SK-N-SH (cell line): ENCODE measurements around the gene IL13RA1. TPM values are rescaled to one million over a fixed set of nuclear protein-coding genes. Genes with fewer than 3 reads are reported as not detected.

Source experiments
- CTCF ChIA-PET: fragments of 300-600, 350-600 bp; formaldehyde crosslinking; extraction: SDS; loops from one replicate; lab custom pipeline; 2021; lab: Yijun Ruan, JAX
- POLR2A ChIA-PET: fragments of 350-600 bp; sonication (Branson Sonifier 250); formaldehyde crosslinking; extraction: SDS; loops from one replicate; lab custom pipeline; 2020; ENCODE audit warnings: antibody characterized with exemption, inconsistent platforms; lab: Yijun Ruan, JAX
- DNase-seq: peaks from one replicate; pipeline ENCODE4 v3.0.0; 2012
- H2AFZ ChIP-seq: fragments of 200-600 bp; sonication (generic); 2 replicates; pipeline ENCODE4 v1.8.1; 2016; ENCODE audit warnings: antibody characterized with exemption, mild to moderate bottlenecking, low read depth
- H3F3A ChIP-seq: fragments of 200-600 bp; sonication (generic); replicated peaks from 2 replicates; pipeline ENCODE3; 2016; ENCODE audit warnings: antibody characterized with exemption, mild to moderate bottlenecking; ENCODE audit not compliant: insufficient read depth
- H3K27ac ChIP-seq, 2 experiments: fragments of 200-500 bp in 1 of 2; fragments of 200-600 bp in 1 of 2; sonication (Bioruptor generic) in 1 of 2; sonication (generic), shearing (Covaris generic) in 1 of 2; 2 replicates each; pipeline versions ENCODE4 v1.5.1 to v1.6.1; 2014 to 2016; ENCODE audit warnings: low read depth in 2 of 2, inconsistent platforms in 1 of 2, low read length in 1 of 2, mild to moderate bottlenecking in 1 of 2, mixed read lengths in 1 of 2
- H3K27me3 ChIP-seq: fragments of 200-600 bp; sonication (generic), shearing (Covaris generic); 2 replicates; pipeline ENCODE4 v1.6.1; 2016; ENCODE audit warnings: mixed run types; ENCODE audit not compliant: insufficient read depth
- H3K36me3 ChIP-seq, 2 experiments: fragments of 200-500 bp in 1 of 2; fragments of 200-600 bp in 1 of 2; sonication (Bioruptor generic) in 1 of 2; sonication (generic) in 1 of 2; replicated peaks in 1 of 2; 2 replicates each; pipeline versions ENCODE3 to v1.5.1; 2014 to 2016; ENCODE audit warnings: low read length in 1 of 2, mild to moderate bottlenecking in 1 of 2; ENCODE audit not compliant: insufficient read depth in 2 of 2, control insufficient read depth in 1 of 2
- H3K4me1 ChIP-seq, 2 experiments: fragments of 200-500 bp in 1 of 2; fragments of 200-600 bp in 1 of 2; sonication (Bioruptor generic) in 1 of 2; sonication (generic), shearing (Covaris generic) in 1 of 2; 2 replicates each; pipeline versions ENCODE4 v1.5.1 to v1.6.1; 2014 to 2016; ENCODE audit warnings: low read depth in 1 of 2, low read length in 1 of 2, mixed run types in 1 of 2; ENCODE audit not compliant: insufficient read depth in 2 of 2, control insufficient read depth in 1 of 2
- H3K4me2 ChIP-seq: fragments of 200-600 bp; sonication (generic), shearing (Covaris generic); 2 replicates; pipeline ENCODE4 v1.6.1; 2017; ENCODE audit warnings: mixed run types
- H3K4me3 ChIP-seq, 2 experiments: fragments of 200-500 bp in 1 of 2; fragments of 200-600 bp in 1 of 2; sonication (Bioruptor generic) in 1 of 2; sonication (generic), shearing (Covaris generic) in 1 of 2; 2 replicates each; pipeline versions ENCODE4 v1.5.1 to v1.8.1; 2014 to 2016; ENCODE audit warnings: low read depth in 2 of 2, inconsistent platforms in 1 of 2, low read length in 1 of 2, mild to moderate bottlenecking in 1 of 2, mixed read lengths in 1 of 2, moderate library complexity in 1 of 2
- H3K79me2 ChIP-seq: fragments of 200-600 bp; sonication (generic); 2 replicates; pipeline ENCODE4 v1.8.1; 2017; ENCODE audit warnings: mild to moderate bottlenecking; ENCODE audit not compliant: insufficient read depth
- H3K9ac ChIP-seq: fragments of 200-600 bp; sonication (generic); 2 replicates; pipeline ENCODE4 v1.6.1; 2017; ENCODE audit warnings: mixed run types
- H3K9me2 ChIP-seq: fragments of 200-600 bp; sonication (generic); 2 replicates; pipeline ENCODE4 v1.6.1; 2017; ENCODE audit warnings: mixed run types
- H3K9me3 ChIP-seq: fragments of 200-600 bp; sonication (generic); 2 replicates; pipeline ENCODE4 v1.6.1; 2017; ENCODE audit warnings: mixed run types, mild to moderate bottlenecking, moderate library complexity
- H4K20me1 ChIP-seq: fragments of 200-600 bp; sonication (generic); 2 replicates; pipeline ENCODE4 v1.6.1; 2017; ENCODE audit warnings: mild to moderate bottlenecking, mixed run types; ENCODE audit not compliant: insufficient read depth
- CHD2 ChIP-seq: fragments of 150-350 bp; IDR thresholded peaks from 2 replicates; pipeline ENCODE4 v1.6.1; 2018; ENCODE audit warnings: low read length; ENCODE audit not compliant: partially characterized antibody
- CTCF ChIP-seq: fragments of 200-600 bp; sonication (generic); IDR thresholded peaks from 2 replicates; pipeline ENCODE4 v1.6.1; 2017; ENCODE audit warnings: antibody characterized with exemption, mild to moderate bottlenecking, moderate library complexity
- FOSL2 ChIP-seq: IDR thresholded peaks from 2 replicates; pipeline ENCODE4 v1.4.0; 2012; ENCODE audit warnings: low read depth, mild to moderate bottlenecking, moderate library complexity, borderline replicate concordance
- GABPA ChIP-seq: IDR thresholded peaks from 2 replicates; pipeline ENCODE4 v1.4.0; 2012; ENCODE audit warnings: low read depth, mild to moderate bottlenecking
- GATA2 ChIP-seq: sonication (generic); formaldehyde crosslinking; IDR thresholded peaks from 2 replicates; pipeline ENCODE4 v1.5.0; 2020; ENCODE audit warnings: mild to moderate bottlenecking, missing genetic modification reagents
- JUND ChIP-seq: IDR thresholded peaks from 2 replicates; pipeline ENCODE4 v1.4.0; 2012
- MXI1 ChIP-seq: IDR thresholded peaks from 2 replicates; pipeline ENCODE4 v1.6.1; 2012; ENCODE audit warnings: mild to moderate bottlenecking, low read depth, low read length, improper control_type of control experiment
- NRF1 ChIP-seq: IDR thresholded peaks from 2 replicates; pipeline ENCODE4 v1.6.1; 2012; ENCODE audit warnings: low read depth, mild to moderate bottlenecking, low read length
- POLR2AphosphoS5 ChIP-seq: IDR thresholded peaks from 2 replicates; pipeline ENCODE4 v1.6.1; 2012; ENCODE audit warnings: low read depth, low read length
- RCOR1 ChIP-seq: fragments of 150-350 bp; IDR thresholded peaks from 2 replicates; pipeline ENCODE4 v1.6.1; 2017; ENCODE audit warnings: antibody characterized with exemption, low read length
- RXRA ChIP-seq: IDR thresholded peaks from 2 replicates; pipeline ENCODE4 v1.4.0; 2012; ENCODE audit warnings: low read depth, mild to moderate bottlenecking, borderline replicate concordance
- SIN3A ChIP-seq: IDR thresholded peaks from 2 replicates; pipeline ENCODE4 v1.6.1; 2012; ENCODE audit warnings: low read depth, mild to moderate bottlenecking, low read length, moderate library complexity, borderline replicate concordance
- TCF12 ChIP-seq: IDR thresholded peaks from 2 replicates; pipeline ENCODE4 v1.4.0; 2012
- USF1 ChIP-seq: IDR thresholded peaks from 2 replicates; pipeline ENCODE4 v1.4.0; 2012; ENCODE audit warnings: low read depth, borderline replicate concordance
- USF2 ChIP-seq: fragments of 150-350 bp; IDR thresholded peaks from 2 replicates; pipeline ENCODE4 v1.6.1; 2017; ENCODE audit warnings: antibody characterized with exemption, low read length, low read depth, borderline replicate concordance
- YY1 ChIP-seq: IDR thresholded peaks from 2 replicates; pipeline ENCODE4 v1.4.0; 2012; ENCODE audit warnings: low read depth, mild to moderate bottlenecking
- ZBTB33 ChIP-seq: IDR thresholded peaks from 2 replicates; pipeline ENCODE4 v1.4.0; 2012; ENCODE audit warnings: low read depth, borderline replicate concordance
- WGBS: methylation state at CpG from one replicate; pipeline ENCODE4 v1.1.6; 2017; ENCODE audit warnings: low lambda C conversion rate; 5-methylcytosine and 5-hydroxymethylcytosine counted together
- polyA plus RNA-seq, 3 experiments: library from polyadenylated mRNA; depleted of rRNA; stranded (reverse); fragments of >200 nt; gene quantifications; 2 replicates each; pipeline ENCODE4 v1.2.3, GENCODE V29; 2012

The IL13RA1 gene
- polyA plus RNA-seq, 1 of the 3 experiments (the other 2 are of a cell fraction), result 27.0 TPM

- ChIA-PET CTCF (interaction anchor here (0.9 kb wide), 1 partner anchor 86 kb away, joined by 3 read pairs; no protein-coding TSS in a partner anchor), POLR2A (interaction anchor here (0.6 kb wide), 1 partner anchor 80 kb away, joined by 4 read pairs; no protein-coding TSS in a partner anchor)
- Histone ChIP-seq H3K79me2 (peaks cover 19% of the 10 kb centered on the region; the same call in 1 of the 2 replicates), H3K9ac (no peak overlapping the region), H3K36me3 (no peaks in the 10 kb centered on the region), H3K4me2 (peak overlapping the region; percentile 54), H3K4me3 (no peak overlapping the region), H3K27ac (peak overlapping the region in 1 of 2 experiments; percentile 62; a peak in 1 of 4 replicates), H3K9me2 (no peaks in the 10 kb centered on the region), H4K20me1 (no peaks in the 10 kb centered on the region), H2AFZ (no peak overlapping the region), H3K27me3 (no peaks in the 10 kb centered on the region), H3K4me1 (peaks cover 0 to 3% of the 10 kb centered on the region in 2 experiments; a peak in 2 of 4 replicates), H3F3A (no peaks in the 10 kb centered on the region), H3K9me3 (no peaks in the 10 kb centered on the region)
- 41% methylated on average over 3 of the region's 3 CpGs for WGBS
- no peak for DNase-seq
- no peak for TF ChIP-seq USF1
- TF ChIP-seq USF2, result no peak
- no peak for TF ChIP-seq TCF12
- no peak for TF ChIP-seq JUND
- no peak for TF ChIP-seq CTCF
- TF ChIP-seq CHD2, result no peak
- no peak for TF ChIP-seq NRF1
- no peak for TF ChIP-seq MXI1
- TF ChIP-seq FOSL2, result no peak
- TF ChIP-seq SIN3A, result no peak
- TF ChIP-seq ZBTB33, result no peak
- TF ChIP-seq RXRA, result no peak
- no peak for TF ChIP-seq RCOR1
- no peak for TF ChIP-seq GATA2 (CRISPR knock-in tag)
- no peak for TF ChIP-seq GABPA
- TF ChIP-seq YY1, result no peak
- TF ChIP-seq POLR2AphosphoS5, result no peak
These were observed 1.0 kb upstream of the IL13RA1 start for GRCh38 chrX:118726396-118726795.
